DND-41 (cell line): ENCODE data around the gene DKK1.

ENCODE experiments used
- ATAC-seq: fragments of 200-7000 bp; cut with Tn5 transposase; 3 replicates; pipeline ENCODE4 v1.9.1; 2021; ENCODE audit warnings: low read depth; ENCODE audit not compliant: insufficient read depth
- DNase-seq: peaks from one replicate; pipeline ENCODE4 v3.0.0-alpha.2; 2020
- H2AFZ ChIP-seq: 2 replicates; pipeline ENCODE4 v1.6.0; 2012; ENCODE audit warnings: low read depth, low read length
- H3K27ac ChIP-seq: 2 replicates; pipeline ENCODE4 v1.5.1; 2012; ENCODE audit warnings: low read length, inconsistent platforms
- H3K27me3 ChIP-seq: fragments of 200-600 bp; sonication (generic); 2 replicates; pipeline ENCODE4 v1.6.0; 2012; ENCODE audit warnings: low read length, mild to moderate bottlenecking, inconsistent platforms; ENCODE audit not compliant: insufficient read depth, poor library complexity
- H3K36me3 ChIP-seq: 2 replicates; pipeline ENCODE4 v1.5.1; 2012; ENCODE audit warnings: low read length, inconsistent platforms; ENCODE audit not compliant: insufficient read depth
- H3K4me1 ChIP-seq: 2 replicates; pipeline ENCODE4 v1.5.1; 2012; ENCODE audit warnings: mild to moderate bottlenecking, low read length; ENCODE audit not compliant: insufficient read depth
- H3K4me2 ChIP-seq: 2 replicates; pipeline ENCODE4 v1.6.0; 2012; ENCODE audit warnings: mild to moderate bottlenecking, moderate library complexity, low read length, inconsistent platforms; ENCODE audit not compliant: insufficient read depth
- H3K4me3 ChIP-seq, 2 experiments: fragments of 200-600 bp in 1 of 2; shearing (Covaris generic) in 1 of 2; 2 replicates each; pipeline ENCODE4 v1.5.1; 2012 to 2016; ENCODE audit warnings: inconsistent platforms in 2 of 2, low read length in 2 of 2, mild to moderate bottlenecking in 2 of 2, low read depth in 1 of 2, moderate library complexity in 1 of 2
- H3K79me2 ChIP-seq: 2 replicates; pipeline ENCODE4 v1.6.0; 2012; ENCODE audit warnings: low read length, inconsistent platforms; ENCODE audit not compliant: insufficient read depth
- H3K9ac ChIP-seq: 2 replicates; pipeline ENCODE4 v1.6.0; 2012; ENCODE audit warnings: low read depth, mild to moderate bottlenecking, inconsistent platforms, low read length, moderate library complexity
- H3K9me3 ChIP-seq: 2 replicates; pipeline ENCODE4 v1.5.1; 2012; ENCODE audit warnings: low read length, moderate library complexity, mild to moderate bottlenecking, inconsistent platforms; ENCODE audit not compliant: insufficient read depth, severe bottlenecking
- H4K20me1 ChIP-seq: 2 replicates; pipeline ENCODE4 v1.6.0; 2012; ENCODE audit warnings: low read length; ENCODE audit not compliant: insufficient read depth
- CTCF ChIP-seq: IDR thresholded peaks from 2 replicates; pipeline ENCODE4 v1.5.1; 2012; ENCODE audit warnings: borderline replicate concordance, low read length, moderate library complexity, mild to moderate bottlenecking; ENCODE audit not compliant: poor library complexity, severe bottlenecking; ENCODE audit errors: extremely low read depth
- EZH2 ChIP-seq: IDR thresholded peaks from 3 replicates; pipeline ENCODE4 v1.6.1; 2012; ENCODE audit warnings: borderline replicate concordance, low read depth, mild to moderate bottlenecking, moderate library complexity, low read length, inconsistent platforms; ENCODE audit not compliant: severe bottlenecking

The DKK1 gene

GRCh38 chr10:52316001-52316400 is 1.9 kb downstream of the DKK1 start:
- no peaks in the 10 kb centered on the region for H3K27me3 ChIP-seq
- no peak for DNase-seq

GRCh38 chr10:52316500-52316899 is 2.4 kb downstream of the DKK1 start:
- Histone ChIP-seq H2AFZ (no peak overlapping the region), H3K27ac (no peak overlapping the region), H3K4me1 (no peaks in the 10 kb centered on the region), H3K27me3 (no peaks in the 10 kb centered on the region), H4K20me1 (no peaks in the 10 kb centered on the region), H3K36me3 (no peaks in the 10 kb centered on the region), H3K9me3 (no peaks in the 10 kb centered on the region), H3K4me3 (no peak overlapping the region), H3K9ac (no peak overlapping the region), H3K4me2 (no peak overlapping the region), H3K79me2 (no peaks in the 10 kb centered on the region)
- TF ChIP-seq CTCF (no peak), EZH2 (no peak)
- ATAC-seq (no peak), DNase-seq (no peak)

More at GRCh38 chr10:52316001-52316400, 1.9 kb downstream of the DKK1 start:
- no peaks in the 10 kb centered on the region for H3K79me2 ChIP-seq
- no peak overlapping the region for H3K4me3 ChIP-seq
- no peak overlapping the region for H3K27ac ChIP-seq
- TF ChIP-seq CTCF (no peak), EZH2 (no peak)
- H3K4me1 ChIP-seq: no peaks in the 10 kb centered on the region
- no peak overlapping the region for H3K4me2 ChIP-seq
- H3K36me3 ChIP-seq: no peaks in the 10 kb centered on the region
- no peaks in the 10 kb centered on the region for H3K9me3 ChIP-seq
- no peak overlapping the region for H3K9ac ChIP-seq
- H4K20me1 ChIP-seq: no peaks in the 10 kb centered on the region
- ATAC-seq: no peak
- H2AFZ ChIP-seq: no peak overlapping the region

- H3K4me1 ChIP-seq: no peaks in the 10 kb centered on the region
- no peak for ATAC-seq
- H3K4me2 ChIP-seq: no peak overlapping the region
- H3K36me3 ChIP-seq: no peaks in the 10 kb centered on the region
- H3K9ac ChIP-seq: no peak overlapping the region
- TF ChIP-seq EZH2: no peak
- TF ChIP-seq CTCF: no peak
- no peak overlapping the region for H3K4me3 ChIP-seq
- H3K27me3 ChIP-seq: no peaks in the 10 kb centered on the region
- no peak for DNase-seq
- no peaks in the 10 kb centered on the region for H3K79me2 ChIP-seq
- no peak overlapping the region for H3K27ac ChIP-seq
- no peaks in the 10 kb centered on the region for H3K9me3 ChIP-seq
- H2AFZ ChIP-seq: no peak overlapping the region
- H4K20me1 ChIP-seq: no peaks in the 10 kb centered on the region
Measured at GRCh38 chr10:52318136-52318701, 4.1 kb downstream of the DKK1 start.
